Left ventricle myocardium superior (tissue), 1 donor: ENCODE data around the gene HSH2D. TPM values are rescaled to one million over a fixed set of nuclear protein-coding genes. Genes with fewer than 3 reads are reported as not detected.
"Not testable (repeated sequence)": the region's sequence is repeated elsewhere in the genome, so short reads cannot be mapped to it uniquely, and the experiment has no call there.

Source experiments
- ATAC-seq: fragments of 200-7000 bp; cut with Tn5 transposase; one replicate; pipeline ENCODE4 v1.9.1; 2020; ENCODE audit warnings: mild to moderate bottlenecking, moderate library complexity
- DNase-seq: peaks from one replicate; pipeline ENCODE4 v3.0.0-alpha.2; 2020
- intact Hi-C: fragments of 100-400 bp; cut with micrococcal nuclease; formaldehyde crosslinking; loops from one replicate; pipeline ENCODE4 v1.11.0; 2022
- total RNA-seq: library from RNA; stranded (reverse); fragmentation: NEBNext Ultra II Directional; extraction: Animal tissue kit (Norgen Biotek cat#: 25700); gene quantifications from one replicate; pipeline ENCODE4 v1.2.1, GENCODE V29; 2021
- donor health status: DM: no; HTN: yes; CAD: no; lungs with severe emphysema.

The HSH2D gene
- total RNA-seq, 1 donor from 2014 or later, result 0.37 TPM

DNA sequence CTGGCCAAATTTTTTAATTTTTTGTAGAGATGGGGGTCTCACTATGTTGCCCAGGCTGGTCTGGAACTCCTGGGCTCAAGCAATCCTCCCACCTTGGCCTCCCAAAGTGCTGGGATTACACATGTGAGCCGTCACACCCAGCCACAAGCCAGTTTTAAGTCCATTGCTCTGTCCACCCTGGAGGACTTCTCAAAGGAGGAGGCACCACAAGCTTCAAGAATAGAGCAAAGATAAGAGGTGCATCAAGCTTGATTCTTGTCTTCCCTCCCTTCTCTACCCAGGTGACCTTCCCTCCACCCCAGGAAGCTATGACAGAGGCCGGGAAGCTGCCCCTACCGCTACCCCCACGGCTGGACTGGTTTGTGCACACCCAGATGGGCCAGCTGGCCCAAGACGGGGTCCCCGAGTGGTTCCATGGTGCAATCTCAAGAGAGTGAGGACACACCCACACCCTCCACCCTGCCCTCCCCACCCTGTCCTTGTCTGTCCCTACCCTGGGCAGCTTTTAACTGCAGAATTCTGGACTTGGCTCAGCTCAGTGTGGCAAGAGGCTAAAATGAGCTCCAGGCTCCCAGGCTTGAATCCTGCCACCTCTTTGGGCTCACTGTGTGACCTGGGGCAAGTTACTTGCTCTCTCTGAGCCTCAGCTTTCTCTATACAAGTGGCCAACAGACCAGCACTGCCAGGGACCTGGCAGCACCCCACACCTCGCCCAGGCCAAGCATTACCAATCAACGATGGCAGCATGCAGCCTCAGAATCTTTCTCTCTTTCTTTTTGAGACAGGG, 5.2 kb downstream of the HSH2D start:
- DNase-seq (no peak), ATAC-seq (no peak)
- intact Hi-C loops, result no loop called here

DNA sequence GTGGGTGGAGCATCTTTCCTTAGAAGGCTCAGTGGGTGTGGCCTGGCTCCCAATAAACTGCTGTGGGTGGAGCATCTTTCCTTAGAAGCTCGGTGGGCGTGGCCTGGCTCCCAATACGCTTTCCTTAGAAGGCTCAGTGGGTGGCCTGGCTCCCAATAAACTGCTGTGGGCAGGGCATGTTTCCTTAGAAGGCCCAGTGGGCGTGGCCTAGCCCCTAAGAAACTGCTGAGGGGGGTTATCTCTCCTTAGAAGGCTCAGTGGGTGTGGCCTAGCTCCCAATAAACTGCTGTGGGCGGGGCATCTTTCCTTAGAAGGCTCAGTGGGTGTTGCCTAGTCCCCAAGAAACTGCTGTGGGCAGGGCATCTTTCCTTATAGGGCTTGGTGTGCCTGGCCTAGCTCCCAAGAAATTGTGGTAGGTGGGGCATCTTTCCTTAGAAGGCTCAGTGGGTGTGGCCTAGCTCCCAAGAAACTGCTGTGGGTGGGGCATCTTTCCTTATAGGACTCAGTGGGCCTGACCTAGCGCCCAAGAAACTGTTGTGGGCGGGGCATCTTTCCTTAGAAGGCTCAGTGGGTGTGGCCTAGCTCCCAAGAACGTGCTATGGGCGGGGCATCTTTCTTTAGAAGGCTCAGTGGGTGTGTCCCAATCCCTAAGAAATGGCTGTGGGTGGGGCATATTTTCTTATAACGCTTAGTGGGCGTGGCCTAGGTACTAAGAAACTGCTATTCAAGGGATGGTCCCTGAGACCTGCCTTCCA, 10.3 kb downstream of the HSH2D start:
- ATAC-seq (no peak), DNase-seq (no peak)
- intact Hi-C loops, result no loop called here

DNA sequence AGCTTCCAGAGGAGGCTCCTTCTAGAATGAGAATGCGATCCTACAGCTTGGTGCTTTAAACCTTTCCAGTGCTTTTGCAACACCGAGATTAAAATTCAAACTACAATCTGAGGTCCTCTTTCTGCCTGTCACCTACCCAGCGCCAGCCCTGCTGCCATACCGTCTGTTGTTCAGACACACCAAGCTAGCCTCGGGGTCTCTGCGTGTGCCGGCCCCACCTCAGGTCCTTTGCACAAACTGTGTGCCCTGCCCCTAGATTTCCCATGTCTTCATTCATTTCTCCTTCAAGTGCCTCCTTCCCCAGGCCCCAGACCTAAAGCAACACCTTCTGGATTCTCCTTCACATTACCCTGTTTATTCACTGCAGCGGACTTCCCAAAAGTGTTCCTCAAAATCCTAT, 11.1 kb downstream of the HSH2D start:
- intact Hi-C loops, result no loop called here
- ATAC-seq (no peak), DNase-seq (no peak)

DNA sequence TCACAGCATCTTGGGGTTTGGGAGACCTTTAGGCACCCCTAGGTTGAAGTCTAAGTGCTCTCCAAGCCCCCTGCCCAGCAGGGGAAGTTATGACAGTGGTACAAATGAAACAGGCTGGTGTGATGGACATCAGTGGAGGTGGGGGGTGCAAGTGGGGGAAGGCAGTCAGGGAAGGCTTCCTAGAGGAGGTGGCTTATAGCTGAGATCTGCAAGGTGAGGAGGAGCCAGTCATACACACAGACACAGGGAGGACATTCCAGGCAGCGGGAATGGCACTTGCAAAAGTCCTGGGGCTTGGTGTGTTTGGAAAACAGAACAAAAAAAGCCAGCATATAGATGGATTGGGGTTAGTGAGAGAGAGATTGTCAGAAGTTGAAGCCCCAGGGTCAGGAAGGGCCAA, 11.6 kb downstream of the HSH2D start:
- intact Hi-C loops, result no loop called here
- ATAC-seq (no peak), DNase-seq (no peak)

DNA sequence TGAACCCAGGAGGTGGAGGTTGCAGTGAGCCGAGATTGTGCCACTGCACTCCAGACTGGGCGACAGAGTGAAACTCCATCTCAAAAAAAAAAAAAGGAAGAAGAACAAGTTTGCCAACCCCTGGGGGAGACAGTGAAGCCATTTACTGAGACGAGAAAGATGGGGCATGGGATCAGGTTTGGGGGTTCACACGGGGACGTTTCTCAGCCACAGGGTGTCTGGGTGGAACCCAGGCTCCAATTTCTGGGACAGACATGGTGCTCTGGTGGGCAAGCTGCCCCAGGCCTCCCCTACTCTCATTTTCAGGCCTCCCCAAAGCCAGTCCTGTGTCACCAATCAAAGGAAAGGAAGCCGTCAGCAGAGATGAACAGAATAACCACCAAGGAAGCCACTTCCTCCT, 13.4 kb downstream of the HSH2D start:
- DNase-seq (no peak), ATAC-seq (no peak)
- intact Hi-C loops, result no loop called here

DNA sequence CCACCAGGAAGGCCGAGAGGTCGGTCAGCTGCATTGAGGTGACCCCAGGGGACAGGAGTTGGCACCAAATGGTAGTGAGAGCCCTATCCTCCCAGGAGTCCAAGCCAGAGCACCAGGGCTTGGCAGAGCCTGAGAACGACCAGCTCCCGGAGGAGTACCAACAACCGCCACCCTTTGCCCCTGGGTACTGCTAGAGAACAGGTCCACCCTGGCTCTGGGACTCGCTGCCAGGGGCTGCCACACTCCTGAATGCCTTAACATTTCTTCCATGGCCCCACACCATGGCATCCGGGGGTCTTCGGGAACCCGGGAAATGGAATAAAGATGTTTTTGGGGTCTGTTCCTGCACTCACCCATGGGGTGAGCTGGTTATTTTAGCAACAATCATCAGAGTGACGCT, 14.1 kb downstream of the HSH2D start:
- intact Hi-C loops, result no loop called here
- DNase-seq, result no peak

DNA sequence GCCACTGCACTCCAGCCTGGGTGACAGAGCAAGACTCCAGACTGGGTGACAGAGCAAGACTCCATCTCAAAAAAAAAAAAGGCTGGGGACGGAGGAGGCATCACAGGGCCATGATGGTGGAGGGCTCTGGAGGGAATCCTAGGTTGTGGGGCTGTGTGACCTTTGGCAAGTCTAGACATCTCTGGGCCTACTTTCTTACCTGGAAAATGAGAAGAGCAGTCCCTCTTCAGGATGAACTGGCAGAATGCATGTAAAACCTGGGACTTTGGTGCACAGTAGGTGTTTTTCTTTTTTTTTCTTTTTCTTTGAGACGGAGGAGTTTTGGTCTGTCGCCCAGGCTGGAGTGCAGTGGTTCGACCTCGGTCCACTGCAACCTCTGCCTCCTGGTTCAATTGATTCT, 16.2 kb downstream of the HSH2D start:
- ATAC-seq (no peak), DNase-seq (no peak)
- intact Hi-C loops, result no loop called here

More for the DNA sequence above, 14.1 kb downstream of the HSH2D start:
- no peak for ATAC-seq

DNA sequence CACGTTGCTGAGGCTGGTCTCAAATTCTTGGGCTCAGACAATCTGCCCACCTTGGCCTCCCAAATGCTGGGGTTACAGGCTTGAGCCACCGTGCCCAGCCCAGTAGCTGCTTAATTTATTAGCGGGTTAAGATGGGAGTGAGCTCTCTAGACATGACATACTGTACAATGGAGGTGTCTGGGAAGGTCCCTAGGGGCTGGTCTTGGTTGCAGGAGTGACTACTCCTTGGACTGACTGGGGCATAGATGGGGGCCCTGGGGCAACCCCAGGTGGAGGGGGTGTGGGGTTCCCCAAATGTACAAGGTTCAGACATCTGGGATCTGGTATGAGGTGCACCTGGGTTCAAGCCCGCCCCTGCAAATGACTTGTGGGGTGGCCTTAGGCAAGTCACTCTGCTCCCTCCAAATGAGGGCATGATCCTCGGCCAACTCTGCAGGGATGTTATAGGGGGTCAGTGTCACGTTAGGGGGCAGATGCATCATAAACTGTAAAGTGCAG, 17.0 kb downstream of the HSH2D start:
- no peak for DNase-seq
- no peak for ATAC-seq
- intact Hi-C loops, result no loop called here

DNA sequence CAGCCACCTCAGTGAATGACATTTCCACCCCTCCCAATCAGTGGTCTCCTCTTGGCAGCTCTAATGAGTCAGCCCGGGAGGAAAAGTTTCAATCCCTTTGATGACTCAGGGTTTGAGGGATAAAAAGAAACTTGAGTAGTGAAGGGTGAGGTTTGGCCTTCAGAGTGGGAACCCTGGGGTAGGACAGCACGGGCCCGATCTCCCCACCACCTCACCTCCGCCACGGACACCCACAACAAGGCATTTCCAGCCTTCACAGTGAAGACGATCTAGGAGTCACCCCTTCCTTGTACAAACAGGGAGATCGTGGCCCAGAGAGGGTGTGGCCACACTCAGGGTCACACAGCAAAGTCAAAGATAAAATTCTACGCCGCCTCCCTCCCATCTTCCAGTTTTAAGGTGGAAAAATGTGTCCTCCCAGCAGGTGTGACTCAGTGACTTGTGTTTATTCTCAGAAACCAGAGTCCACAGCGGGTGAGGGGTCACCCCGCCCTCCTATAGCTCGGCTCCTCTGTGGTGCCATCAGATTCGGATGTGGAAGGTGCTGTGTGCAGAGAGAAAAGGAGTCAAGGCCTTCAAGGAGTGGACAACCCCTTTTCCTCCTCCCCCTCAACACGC, 17.6 kb downstream of the HSH2D start:
- DNase-seq (no peak), ATAC-seq (no peak)
- intact Hi-C loops, result no loop called here

DNA sequence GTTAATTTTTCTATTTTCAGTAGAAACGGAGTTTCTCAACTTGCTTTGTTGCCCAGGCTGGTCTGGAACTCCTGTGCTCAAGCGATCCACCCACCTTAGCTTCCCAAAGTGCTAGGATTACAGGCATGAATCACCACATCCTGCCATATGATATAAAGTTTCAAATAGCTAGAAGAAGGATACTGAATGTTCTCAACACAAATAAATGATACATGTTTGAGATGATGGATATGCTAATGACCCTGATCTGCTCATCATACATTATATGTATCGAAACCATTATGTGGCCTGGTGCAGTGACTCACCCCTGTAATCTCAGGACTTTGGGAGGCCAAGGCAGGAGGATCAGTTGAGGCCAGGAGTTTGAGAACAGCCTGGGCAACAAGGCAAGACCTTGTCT, 18.4 kb downstream of the HSH2D start:
- ATAC-seq (no peak), DNase-seq (no peak)
- intact Hi-C loops, result no loop called here

DNA sequence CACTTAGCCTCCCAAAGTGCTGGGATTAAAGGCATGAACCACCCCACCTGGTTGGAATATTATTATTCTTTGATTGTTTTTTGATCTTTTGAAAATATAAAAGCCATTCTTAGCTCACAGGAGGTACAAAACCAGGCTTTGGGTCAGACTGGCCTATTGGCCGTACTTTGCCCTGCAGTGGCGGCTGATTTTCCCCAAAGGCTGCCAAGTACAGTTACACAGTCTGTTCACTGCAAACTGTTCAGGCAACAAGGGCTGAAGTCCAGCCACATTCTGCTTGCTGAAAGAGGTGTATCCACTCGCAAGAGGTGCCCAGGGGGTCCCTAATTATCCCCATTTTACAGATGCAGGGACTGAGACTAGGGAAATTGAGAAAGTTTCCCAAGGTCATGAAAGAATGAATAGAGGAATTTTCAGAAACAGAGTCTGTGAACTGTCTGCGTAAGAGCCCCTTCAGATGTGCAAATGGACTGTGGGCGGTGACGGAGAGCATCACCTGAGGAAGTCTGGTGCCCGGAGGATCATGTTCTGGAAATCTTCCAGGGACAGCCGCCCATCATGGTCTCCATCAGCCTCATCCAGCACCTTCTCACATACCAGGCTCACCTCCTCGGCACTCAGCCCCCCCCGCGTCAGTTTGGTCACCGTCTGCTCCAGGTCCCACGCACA, 20.9 kb downstream of the HSH2D start:
- DNase-seq (no peak), ATAC-seq (no peak)
- intact Hi-C loops, result no loop called here

DNA sequence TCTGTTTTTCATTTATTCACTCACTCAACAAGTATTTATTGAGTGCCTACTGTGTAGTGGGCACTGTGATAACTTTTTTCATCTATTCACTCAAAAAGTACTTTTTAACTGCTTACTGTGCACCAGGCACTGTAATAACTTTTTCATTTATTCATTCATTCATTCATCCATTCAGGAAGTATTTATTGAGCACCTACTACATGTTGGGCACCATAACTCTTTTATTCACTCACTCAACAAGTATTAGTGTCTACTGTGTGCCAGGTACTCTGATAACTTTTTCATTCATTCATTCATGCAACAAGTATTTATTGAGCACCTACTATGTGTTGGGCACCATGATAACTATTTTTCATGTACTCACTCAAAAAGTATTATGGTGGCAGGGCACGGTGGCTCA, 22.9 kb downstream of the HSH2D start:
- no peak for ATAC-seq
- intact Hi-C loops, result no loop called here
- no peak for DNase-seq

DNA sequence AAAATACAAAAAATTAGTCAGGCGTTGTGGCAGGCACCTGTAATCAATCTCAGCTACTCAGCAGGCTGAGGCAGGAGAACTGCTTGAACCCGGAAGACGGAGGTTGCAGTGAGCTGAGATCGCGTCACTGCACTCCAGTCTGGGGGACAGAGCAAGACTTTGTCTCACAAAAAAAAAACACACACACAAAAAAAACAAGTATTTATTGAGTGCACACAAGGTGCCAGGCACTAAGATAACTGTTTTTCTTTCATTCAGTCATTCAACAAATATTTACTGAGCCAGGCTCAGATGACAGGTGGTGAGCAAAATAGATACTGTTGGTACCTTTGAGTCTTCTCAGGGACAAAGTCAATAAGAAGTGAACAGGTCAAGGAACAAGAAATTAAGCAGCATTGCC, 23.6 kb downstream of the HSH2D start:
- intact Hi-C loops, result no loop called here
- DNase-seq (no peak), ATAC-seq (no peak)

DNA sequence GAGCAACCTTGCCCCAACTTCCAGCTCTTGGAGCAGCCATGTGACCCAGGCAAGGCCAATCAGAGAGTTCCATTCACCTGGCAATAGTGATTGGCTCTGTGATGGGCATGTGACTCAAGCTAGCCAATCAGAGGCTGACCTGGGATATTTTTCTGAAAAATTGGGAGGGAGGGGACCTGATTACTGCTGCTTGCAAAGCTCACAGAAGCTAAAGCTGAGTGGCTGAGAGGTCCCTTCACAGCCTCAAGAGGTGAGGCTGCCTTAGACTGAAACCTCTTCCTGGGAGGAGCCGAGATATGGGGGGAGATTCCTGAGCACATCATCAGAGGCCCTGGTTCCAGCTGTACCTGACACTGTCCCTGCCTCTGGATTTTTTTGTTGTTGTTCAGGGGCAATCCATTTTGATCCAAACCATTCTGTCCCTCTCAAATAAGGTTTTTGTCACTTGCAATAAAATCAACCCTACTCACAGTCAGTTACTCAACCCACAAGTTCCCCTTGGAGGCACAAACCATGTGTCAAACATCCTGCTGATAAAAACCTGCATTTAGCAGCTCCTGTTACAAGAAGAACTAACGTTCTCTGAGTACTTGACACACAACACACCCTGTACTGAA, 25.1 kb downstream of the HSH2D start:
- intact Hi-C loops, result no loop called here
- DNase-seq (no peak), ATAC-seq (no peak)

DNA sequence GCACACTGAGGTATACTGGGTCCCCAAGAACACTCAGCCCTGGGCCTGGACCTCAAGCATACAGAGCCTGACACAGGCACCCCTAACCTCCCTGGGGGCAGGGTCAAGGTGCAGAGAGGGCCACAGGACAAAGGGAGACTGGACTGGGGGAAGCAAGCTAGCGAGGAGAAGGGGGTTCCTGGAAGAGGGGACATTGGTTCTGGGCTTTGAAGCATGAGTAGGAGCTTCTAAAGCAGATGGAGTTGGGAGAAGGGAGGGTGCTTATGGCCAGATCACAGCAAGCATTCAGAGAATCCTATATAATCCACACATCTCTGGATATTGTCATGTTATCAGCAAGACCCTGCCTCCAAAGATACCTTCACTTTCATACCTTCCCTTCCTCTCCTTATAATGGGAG, 26.6 kb downstream of the HSH2D start:
- DNase-seq (no peak), ATAC-seq (no peak)
- intact Hi-C loops, result loop anchor here (10.0 kb wide), 1 partner anchor 545 kb away; no protein-coding TSS in a partner anchor

DNA sequence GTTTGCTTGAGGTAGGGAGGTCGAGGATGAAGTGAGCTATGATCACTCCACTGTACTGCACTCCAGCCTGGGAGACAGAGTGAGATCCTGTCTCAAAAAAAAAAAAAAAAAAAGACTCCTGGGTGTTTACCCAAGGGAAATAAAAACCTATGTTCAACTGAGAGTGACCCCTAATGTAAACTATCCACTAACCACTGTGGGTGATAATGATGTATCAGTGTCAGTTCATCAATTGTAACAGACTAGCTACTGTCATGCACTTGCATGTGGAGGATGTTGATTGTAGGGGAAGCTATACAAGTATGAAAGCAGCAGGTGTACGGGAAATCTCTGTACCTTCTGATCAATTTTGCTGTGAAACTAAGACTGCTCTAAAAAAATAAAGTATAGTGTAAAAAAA, 32.5 kb downstream of the HSH2D start:
- intact Hi-C loops, result loop anchor here (10.0 kb wide), 1 partner anchor 551 kb away; no protein-coding TSS in a partner anchor
- DNase-seq, result no peak

DNA sequence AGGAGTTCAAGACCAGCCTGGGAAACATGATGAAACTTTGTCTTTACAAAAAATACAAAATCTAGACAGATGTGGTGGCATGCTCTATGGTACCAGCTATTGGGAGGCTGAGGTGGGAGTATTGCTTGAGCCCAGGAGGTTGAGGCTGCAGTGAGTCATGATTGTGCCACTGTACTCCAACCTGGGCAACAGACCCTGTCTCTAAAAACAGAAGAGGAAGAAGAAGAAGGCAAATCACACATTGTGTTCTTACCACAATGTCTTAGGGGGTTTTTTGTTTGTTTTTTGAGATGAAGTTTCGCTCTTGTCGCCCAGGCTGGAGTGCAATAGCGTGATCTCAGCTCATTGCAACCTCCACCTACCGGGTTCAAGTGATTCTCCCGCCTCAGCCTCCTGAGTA, 35.4 kb downstream of the HSH2D start:
- intact Hi-C loops, result loop anchor here (10.0 kb wide), 1 partner anchor 554 kb away; no protein-coding TSS in a partner anchor
- ATAC-seq, result not testable (repeated sequence)

More for the DNA sequence above, 32.5 kb downstream of the HSH2D start:
- ATAC-seq, result no peak

DNA sequence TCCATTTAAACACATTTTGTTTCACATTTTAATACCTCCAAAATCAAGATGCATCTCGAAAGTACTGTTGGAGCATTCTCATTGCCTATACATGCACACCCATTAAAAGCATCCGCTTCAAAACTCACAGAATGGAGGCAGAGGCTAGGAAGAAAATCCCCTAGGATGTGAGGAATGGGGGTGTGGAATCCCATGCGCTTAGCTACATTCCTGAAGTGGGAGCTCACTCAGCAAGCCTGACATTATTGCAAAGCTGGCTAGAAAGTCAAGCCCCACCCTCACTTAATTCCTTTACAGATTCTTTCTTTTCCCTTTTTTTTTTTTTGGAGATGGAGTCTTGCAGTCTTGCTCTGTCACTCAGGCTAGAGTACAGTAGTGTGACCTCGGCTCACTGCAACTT, 37.1 kb downstream of the HSH2D start:
- no peak for ATAC-seq
- intact Hi-C loops, result loop anchor here (5.0 kb wide), 1 partner anchor 138 kb away; no protein-coding TSS in a partner anchor
- no peak for DNase-seq

More for the DNA sequence above, 35.4 kb downstream of the HSH2D start:
- not testable (repeated sequence) for DNase-seq

DNA sequence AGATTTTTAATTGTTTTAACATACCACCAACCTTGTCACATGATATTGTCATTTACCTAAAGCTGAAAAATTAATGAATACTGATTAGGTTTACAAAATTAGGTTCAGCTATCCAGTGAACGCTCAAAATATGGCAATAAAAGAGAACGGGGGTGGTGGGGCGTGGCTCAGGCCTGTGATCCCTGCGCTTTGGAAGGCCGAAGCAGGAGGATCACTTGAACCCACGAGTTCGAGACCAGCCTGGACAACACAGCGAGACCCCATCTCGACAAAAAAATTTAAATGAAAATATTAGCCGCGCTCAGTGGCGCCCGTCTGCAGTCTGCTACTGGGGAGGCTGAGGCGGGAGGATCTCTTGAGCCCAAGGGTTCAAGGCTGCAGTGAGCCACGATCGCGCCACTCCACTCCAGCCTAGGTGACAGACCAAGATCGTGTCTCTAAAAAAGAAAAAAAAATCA, 41.2 kb downstream of the HSH2D start:
- DNase-seq (no peak), ATAC-seq (no peak)
- intact Hi-C loops, result loop anchor here (5.0 kb wide), 1 partner anchor 142 kb away; no protein-coding TSS in a partner anchor
